ENCODE results near the gene PTPRG.
"Not testable (repeated sequence)": the region's sequence is repeated elsewhere in the genome, so short reads cannot be mapped to it uniquely, and the experiment has no call there.

PTPRG gene

GRCh38 chr3:61727435-61727834 lies 166.1 kb downstream of the PTPRG start:
- no peak for DNase-seq (ENCODE audit: low spot score)

- no peak for DNase-seq (ENCODE audit: low spot score)
These were observed 167.8 kb downstream of the PTPRG start for GRCh38 chr3:61729038-61729634.

- no peak for DNase-seq (ENCODE audit: low spot score)
These were observed 168.7 kb downstream of the PTPRG start for GRCh38 chr3:61730056-61730455.

- no peak for DNase-seq (ENCODE audit: low spot score)
These were observed 169.3 kb downstream of the PTPRG start for GRCh38 chr3:61730577-61731231.

GRCh38 chr3:61733000-61733399 lies 171.6 kb downstream of the PTPRG start:
- DNase-seq (ENCODE audit: low spot score) = no peak

- no peak for DNase-seq (ENCODE audit: low spot score)
These were observed 172.5 kb downstream of the PTPRG start for GRCh38 chr3:61733876-61734275.

- DNase-seq (ENCODE audit: low spot score) = no peak
These were observed 173.6 kb downstream of the PTPRG start for GRCh38 chr3:61734749-61735686.

GRCh38 chr3:61736506-61736905 lies 175.1 kb downstream of the PTPRG start:
- no peak for DNase-seq (ENCODE audit: low spot score)

GRCh38 chr3:61739640-61740039 lies 178.3 kb downstream of the PTPRG start:
- no peak for DNase-seq (ENCODE audit: low spot score)

- no peak for DNase-seq (ENCODE audit: low spot score)
These were observed 179.1 kb downstream of the PTPRG start for GRCh38 chr3:61740494-61740893.

GRCh38 chr3:61741551-61741950 lies 180.2 kb downstream of the PTPRG start:
- no peak for DNase-seq (ENCODE audit: low spot score)

GRCh38 chr3:61742006-61742405 lies 180.6 kb downstream of the PTPRG start:
- DNase-seq (ENCODE audit: low spot score) = no peak

- no peak for DNase-seq (ENCODE audit: low spot score)
These were observed 181.7 kb downstream of the PTPRG start for GRCh38 chr3:61743067-61743466.

GRCh38 chr3:61743686-61744242 lies 182.4 kb downstream of the PTPRG start:
- DNase-seq (ENCODE audit: low spot score) = no peak

GRCh38 chr3:61748288-61748687 lies 186.9 kb downstream of the PTPRG start:
- DNase-seq (ENCODE audit: low spot score) = no peak

GRCh38 chr3:61750766-61751165 lies 189.4 kb downstream of the PTPRG start:
- no peak for DNase-seq (ENCODE audit: low spot score)

- DNase-seq (ENCODE audit: low spot score) = no peak
These were observed 197.5 kb downstream of the PTPRG start for GRCh38 chr3:61758839-61759238.

- not testable (repeated sequence) for DNase-seq (ENCODE audit: low spot score)
These were observed 199.4 kb downstream of the PTPRG start for GRCh38 chr3:61760783-61761182.

- DNase-seq (ENCODE audit: low spot score) = no peak
These were observed 200.5 kb downstream of the PTPRG start for GRCh38 chr3:61761694-61762430.

GRCh38 chr3:61765157-61765876 lies 203.9 kb downstream of the PTPRG start:
- no peak for DNase-seq (ENCODE audit: low spot score)

Data from CD4-positive, alpha-beta T cell treated with Interleukin-2 at 100 ng/mL for 4 hours (primary cell).